GM12865 (cell line): ENCODE results near the gene STAT5B.

Experiments used
- DNase-seq: peaks from one replicate; pipeline ENCODE4 v3.0.0; 2010; ENCODE audit warnings: low read depth
- H3K4me3 ChIP-seq: 2 replicates; pipeline ENCODE4 v1.5.1; 2011; ENCODE audit warnings: mild to moderate bottlenecking, low read depth, low read length, control low read depth
- TF ChIP-seq, protein P1 (sequence below): IDR thresholded peaks from 2 replicates; pipeline ENCODE4 v1.5.1; 2011; ENCODE audit warnings: low read length, control low read depth, low read depth, inconsistent platforms; ENCODE audit not compliant: insufficient read depth; ENCODE audit errors: missing control alignments

The STAT5B gene

DNA sequence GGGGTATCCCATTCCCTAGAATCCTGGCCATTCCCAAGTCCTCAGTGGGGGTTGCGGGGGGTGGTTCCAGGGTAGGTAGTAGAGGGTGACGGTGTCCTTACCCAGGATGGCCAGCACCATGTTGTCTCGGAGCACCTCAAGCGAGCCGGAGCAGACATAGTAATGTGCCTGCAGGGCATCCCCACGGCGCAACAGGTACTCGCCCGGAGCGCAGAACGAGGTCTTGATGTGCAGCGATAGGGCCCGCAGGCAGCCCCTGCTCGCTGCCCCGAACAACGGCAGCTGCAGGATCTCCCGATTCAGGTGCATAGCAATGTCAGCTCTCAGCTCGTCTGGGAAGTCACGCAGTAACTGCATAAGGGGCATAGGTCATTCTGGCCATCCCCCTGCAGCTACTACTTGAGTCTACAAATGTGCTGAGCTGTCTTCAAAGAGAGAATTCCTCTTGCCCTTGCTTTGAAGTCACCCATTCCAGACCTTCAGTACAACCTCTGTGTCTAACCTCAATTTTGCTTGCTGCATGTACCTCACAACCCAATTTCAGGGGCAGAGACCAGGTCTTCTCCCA, 109.9 kb downstream of the STAT5B start:
- DNase-seq: no peak
- TF ChIP-seq, protein P1, sequence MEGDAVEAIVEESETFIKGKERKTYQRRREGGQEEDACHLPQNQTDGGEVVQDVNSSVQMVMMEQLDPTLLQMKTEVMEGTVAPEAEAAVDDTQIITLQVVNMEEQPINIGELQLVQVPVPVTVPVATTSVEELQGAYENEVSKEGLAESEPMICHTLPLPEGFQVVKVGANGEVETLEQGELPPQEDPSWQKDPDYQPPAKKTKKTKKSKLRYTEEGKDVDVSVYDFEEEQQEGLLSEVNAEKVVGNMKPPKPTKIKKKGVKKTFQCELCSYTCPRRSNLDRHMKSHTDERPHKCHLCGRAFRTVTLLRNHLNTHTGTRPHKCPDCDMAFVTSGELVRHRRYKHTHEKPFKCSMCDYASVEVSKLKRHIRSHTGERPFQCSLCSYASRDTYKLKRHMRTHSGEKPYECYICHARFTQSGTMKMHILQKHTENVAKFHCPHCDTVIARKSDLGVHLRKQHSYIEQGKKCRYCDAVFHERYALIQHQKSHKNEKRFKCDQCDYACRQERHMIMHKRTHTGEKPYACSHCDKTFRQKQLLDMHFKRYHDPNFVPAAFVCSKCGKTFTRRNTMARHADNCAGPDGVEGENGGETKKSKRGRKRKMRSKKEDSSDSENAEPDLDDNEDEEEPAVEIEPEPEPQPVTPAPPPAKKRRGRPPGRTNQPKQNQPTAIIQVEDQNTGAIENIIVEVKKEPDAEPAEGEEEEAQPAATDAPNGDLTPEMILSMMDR: no peak
- H3K4me3 ChIP-seq: no peak overlapping the region

DNA sequence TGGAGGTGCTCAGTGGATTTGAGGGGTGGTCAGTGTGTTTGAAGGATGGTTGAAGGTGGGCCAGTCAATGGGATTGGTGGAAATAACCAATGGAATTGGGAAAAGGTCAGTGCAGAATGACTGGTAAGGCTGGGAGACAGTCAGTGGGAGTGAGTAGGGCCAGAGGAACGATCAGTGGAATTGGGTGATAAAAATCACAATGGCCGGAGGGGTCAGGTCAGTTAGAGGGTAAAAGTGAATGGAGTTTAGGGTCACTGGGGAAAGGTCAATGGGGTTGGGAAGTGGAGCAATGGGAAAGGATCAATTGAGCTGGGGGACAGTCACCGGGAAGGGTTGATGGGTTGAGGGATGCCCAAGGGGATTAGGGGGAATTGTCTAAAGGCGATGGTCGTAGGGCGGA, 110.4 kb downstream of the STAT5B start:
- no peak overlapping the region for H3K4me3 ChIP-seq
- TF ChIP-seq, protein P1: no peak
- no peak for DNase-seq

DNA sequence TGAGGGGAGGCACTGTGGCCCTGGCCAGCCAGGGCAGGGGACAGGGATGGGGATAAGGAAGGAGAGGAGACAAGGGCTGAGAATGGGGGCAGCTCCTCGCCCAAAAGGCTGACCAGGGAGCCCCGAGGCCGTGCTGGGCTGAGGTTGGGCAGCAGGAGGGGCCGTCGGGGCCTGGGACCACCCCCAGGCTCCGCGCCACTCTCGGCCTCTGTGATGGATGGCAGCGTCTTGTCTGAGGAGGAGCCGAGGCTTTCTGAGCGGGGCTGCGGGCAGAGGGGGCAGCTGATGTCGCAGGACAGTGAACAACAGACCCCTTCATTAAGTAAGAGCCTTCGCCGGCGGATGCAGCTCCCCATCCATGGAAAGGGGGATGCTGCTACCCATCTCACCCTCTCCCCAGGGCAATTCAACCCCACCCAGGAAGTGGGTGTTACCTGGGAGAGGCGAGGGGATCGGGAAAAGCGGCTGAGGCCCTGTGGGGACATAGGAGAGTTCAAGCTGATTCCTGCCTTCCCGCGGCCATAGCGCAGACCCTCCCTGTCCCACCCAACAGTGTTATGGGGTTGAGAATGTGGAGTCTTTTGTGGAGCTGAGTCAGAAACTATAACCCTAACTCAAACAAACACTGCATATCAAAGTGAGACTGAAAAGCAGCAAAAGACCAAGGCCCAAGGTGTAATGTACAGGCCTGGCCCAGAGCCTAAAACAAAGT, 112.3 kb downstream of the STAT5B start:
- TF ChIP-seq, protein P1: no peak
- H3K4me3 ChIP-seq: no peak overlapping the region
- DNase-seq: no peak

DNA sequence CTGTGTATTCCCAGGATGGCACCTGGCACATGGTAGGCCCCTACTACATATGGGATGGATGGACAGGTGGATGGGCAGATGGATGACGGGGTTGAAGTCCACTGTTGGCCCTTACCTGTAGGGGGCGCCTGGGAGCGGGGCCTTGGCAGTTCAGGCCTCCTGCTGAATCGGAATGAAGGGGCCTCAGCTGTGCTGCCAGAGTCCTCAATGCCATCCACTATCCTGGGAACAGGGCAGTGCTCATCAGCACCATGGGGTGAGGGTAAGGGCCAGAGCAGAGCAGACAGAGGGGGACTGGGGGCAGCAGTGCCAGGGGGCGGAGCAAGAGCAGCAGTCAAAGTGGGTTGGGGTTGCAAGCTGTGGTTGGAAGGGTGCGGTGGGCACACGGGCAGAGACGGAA, 113.1 kb downstream of the STAT5B start:
- no peak overlapping the region for H3K4me3 ChIP-seq
- TF ChIP-seq, protein P1: peak; percentile 66
- DNase-seq: peak; percentile 51

DNA sequence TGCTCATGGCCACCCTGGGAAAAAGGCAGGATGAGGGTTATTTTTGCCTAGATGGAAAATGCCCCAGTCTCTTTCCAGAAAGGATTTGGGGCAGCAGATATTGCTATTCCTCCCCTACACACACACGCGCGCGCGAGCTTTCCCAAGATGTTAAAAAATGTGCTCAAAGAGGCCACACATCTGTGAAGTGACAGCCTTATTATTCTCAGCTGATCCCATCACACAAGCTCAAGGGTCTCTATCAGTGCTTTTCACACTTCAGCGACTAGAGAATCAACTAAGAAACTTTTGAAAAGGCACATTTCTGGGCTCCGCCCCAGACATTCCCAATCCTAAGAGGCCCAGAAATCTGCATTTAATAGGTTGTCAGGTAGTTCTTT, 115.7 kb downstream of the STAT5B start:
- H3K4me3 ChIP-seq: no peak overlapping the region
- TF ChIP-seq, protein P1: no peak
- no peak for DNase-seq

DNA sequence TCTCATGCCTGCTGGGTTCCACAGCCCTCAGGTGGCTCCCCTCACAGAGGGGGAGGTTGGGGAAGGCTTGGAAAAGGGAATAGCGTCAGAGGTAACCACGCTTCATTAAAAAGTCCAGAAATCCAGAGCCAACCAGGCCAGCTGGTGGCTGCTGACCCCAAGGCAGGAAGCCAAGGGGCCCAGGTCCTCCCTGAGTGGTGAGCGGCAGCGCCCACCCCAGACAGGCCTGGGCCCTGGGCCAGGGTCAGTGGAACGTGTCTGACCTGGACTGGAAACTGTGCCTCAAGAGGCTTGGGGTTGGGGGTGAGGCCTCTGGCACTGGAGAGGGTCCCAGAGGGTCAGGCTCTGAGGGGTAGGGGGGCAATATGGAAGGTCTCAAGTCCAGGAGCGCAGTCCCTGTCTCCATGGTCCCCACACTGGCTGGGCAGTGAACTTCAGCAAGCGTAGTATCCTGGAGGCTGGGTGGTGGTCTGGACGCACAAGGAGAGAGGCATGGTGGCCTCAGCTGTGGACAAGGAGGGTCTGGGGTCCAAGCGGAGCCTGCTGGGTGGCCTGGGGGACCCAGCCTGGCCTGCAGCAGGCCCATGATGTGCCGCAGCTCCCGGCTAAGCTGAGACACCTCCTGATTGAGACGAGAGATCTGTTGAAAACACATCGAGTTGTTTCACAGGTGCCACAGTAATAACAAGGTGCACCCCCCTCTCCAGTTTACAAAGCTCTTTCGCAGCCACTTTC, 116.2 kb downstream of the STAT5B start:
- H3K4me3 ChIP-seq: no peak overlapping the region
- DNase-seq: no peak
- TF ChIP-seq, protein P1: no peak
